GM19351 (cell line): Measurements from ENCODE around the gene LDB1.

Source experiments
- ATAC-seq: cut with Tn5 transposase; IDR thresholded peaks from one replicate; pipeline ENCODE4 v1.9.1; 2021; ENCODE audit warnings: mild to moderate bottlenecking, moderate library complexity; ENCODE audit not compliant: unreplicated experiment

The LDB1 gene

GRCh38 chr10:102065561-102066398 is 54.4 kb downstream of the LDB1 start:
- ATAC-seq = peak; percentile 22

- peak; percentile 92 for ATAC-seq
Observed at GRCh38 chr10:102064868-102065560, 55.2 kb downstream of the LDB1 start, which contains the start of gene HPS6. Gene HPS6, plus strand, starts transcription at chr10:102065349. Its CDS starts 126 bp downstream, at chr10:102065475.

- ATAC-seq = no peak
Observed at GRCh38 chr10:102064503-102064867, 55.7 kb downstream of the LDB1 start.

GRCh38 chr10:102059987-102060386 is 60.2 kb downstream of the LDB1 start:
- no peak for ATAC-seq
